Fibroblast of lung (primary cell): ENCODE results near the gene BAMBI.

Experiments used
- EZH2 ChIP-seq: IDR thresholded peaks from 2 replicates; pipeline ENCODE4 v1.5.1; 2012; ENCODE audit warnings: low read length, control low read depth, mild to moderate bottlenecking; ENCODE audit errors: missing control alignments
- TF ChIP-seq, protein P1 (sequence below), 2 donors: IDR thresholded peaks in 1 of 2; conservative IDR thresholded peaks in 1 of 2; 1 replicate in 1 of 2; 2 replicates in 1 of 2; pipeline ENCODE4 v1.5.1; 2011 to 2012; ENCODE audit warnings: low read length in 2 of 2, control low read depth in 1 of 2, inconsistent platforms in 1 of 2, low read depth in 1 of 2, mild to moderate bottlenecking in 1 of 2

DNA sequence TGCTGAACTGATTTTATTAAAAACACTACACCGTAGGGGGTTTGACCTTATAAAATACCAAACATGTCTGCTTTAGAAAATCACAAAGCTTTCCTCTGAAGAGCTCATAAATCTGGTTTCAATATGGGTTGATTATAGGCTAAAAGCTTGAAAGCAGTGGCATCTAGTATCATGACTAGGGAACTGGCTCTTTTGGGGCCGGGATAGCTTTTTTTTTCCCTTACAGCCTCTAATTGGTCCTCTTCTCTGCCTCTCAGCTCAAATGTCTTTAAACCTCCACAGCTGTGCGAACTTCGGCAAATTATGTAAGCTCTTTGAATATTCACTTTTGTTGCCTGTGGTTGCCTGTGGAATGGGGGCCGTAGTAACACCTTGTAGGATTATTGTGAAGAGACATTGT, 8.4 kb downstream of the BAMBI start:
- TF ChIP-seq, protein P1, sequence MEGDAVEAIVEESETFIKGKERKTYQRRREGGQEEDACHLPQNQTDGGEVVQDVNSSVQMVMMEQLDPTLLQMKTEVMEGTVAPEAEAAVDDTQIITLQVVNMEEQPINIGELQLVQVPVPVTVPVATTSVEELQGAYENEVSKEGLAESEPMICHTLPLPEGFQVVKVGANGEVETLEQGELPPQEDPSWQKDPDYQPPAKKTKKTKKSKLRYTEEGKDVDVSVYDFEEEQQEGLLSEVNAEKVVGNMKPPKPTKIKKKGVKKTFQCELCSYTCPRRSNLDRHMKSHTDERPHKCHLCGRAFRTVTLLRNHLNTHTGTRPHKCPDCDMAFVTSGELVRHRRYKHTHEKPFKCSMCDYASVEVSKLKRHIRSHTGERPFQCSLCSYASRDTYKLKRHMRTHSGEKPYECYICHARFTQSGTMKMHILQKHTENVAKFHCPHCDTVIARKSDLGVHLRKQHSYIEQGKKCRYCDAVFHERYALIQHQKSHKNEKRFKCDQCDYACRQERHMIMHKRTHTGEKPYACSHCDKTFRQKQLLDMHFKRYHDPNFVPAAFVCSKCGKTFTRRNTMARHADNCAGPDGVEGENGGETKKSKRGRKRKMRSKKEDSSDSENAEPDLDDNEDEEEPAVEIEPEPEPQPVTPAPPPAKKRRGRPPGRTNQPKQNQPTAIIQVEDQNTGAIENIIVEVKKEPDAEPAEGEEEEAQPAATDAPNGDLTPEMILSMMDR (conservative IDR thresholded peaks at IDR 0.05 in 1 of 2, IDR thresholded peaks at IDR 0.05 in 1 of 2; ENCODE audit: low read depth in 1 of 2, low read length in 2 of 2) = no peak
- no peak for TF ChIP-seq EZH2
